Measurements from ENCODE around the gene KREMEN1.
"Not testable (repeated sequence)": the region's sequence is repeated elsewhere in the genome, so short reads cannot be mapped to it uniquely, and the experiment has no call there.

KREMEN1 gene

GRCh38 chr22:29108137-29108536, 35.3 kb downstream of the KREMEN1 start:
- no peak for DNase-seq

DNA sequence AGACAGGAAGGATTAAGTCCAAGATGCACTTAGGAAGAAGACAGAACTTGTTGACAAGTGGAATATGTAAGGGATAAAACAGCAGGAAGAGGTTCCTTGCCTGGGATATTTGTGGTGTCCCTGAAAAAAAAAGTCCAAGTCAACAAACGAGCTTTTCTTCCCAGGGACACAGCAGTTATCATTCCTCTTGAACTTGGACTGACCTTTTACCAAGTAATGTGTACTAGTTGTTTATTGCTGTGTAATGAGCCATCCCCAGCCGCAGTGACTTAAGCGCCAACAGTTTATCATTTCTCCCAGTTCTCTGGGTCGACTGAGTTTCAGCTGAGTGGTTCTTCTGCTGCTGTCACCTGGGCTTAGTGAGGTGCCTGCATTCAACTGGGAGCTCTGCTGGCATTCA, 37.0 kb downstream of the KREMEN1 start:
- no peak for DNase-seq

- DNase-seq, result no peak
Measured at GRCh38 chr22:29110946-29111345, 38.1 kb downstream of the KREMEN1 start.

DNA sequence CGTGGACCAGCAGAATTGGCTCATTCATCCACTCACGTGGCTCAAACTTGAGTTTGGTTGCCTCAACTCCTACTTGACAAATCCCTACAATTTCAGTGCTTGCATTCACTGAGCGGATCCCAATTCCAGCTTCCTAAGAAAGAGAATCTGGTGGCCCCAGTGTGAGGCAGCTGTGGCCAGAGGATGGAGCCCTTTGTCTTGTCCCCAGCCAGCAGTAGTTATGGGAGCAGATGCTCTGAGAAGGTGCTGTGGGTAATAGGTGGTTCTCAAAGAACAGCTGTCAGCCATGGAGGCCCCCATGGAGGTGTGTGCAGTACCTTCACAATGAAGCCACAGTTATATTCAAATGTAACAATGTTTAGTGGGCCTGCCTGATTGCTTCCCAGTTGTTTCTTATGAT, 39.3 kb downstream of the KREMEN1 start:
- no peak for DNase-seq

DNA sequence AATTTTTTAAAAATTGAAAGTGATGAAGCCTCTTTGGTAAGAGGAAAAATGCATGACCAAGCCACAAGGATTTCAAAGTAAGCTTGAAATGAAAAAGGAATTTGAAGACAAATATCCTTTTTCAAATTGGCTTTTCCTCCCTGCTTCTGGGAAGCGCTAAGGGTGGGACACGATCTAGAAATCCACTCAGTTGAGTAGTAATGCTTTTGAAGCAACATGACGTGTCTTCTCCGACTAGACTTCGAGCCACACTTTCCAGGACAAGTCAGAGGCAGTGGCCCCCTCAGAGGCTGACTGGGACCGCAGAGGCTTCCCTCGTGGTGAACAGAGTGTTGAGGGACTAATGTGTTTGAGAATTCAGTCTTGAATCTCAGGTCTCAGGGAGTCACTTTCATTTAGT, 39.8 kb downstream of the KREMEN1 start:
- DNase-seq, result no peak

DNA sequence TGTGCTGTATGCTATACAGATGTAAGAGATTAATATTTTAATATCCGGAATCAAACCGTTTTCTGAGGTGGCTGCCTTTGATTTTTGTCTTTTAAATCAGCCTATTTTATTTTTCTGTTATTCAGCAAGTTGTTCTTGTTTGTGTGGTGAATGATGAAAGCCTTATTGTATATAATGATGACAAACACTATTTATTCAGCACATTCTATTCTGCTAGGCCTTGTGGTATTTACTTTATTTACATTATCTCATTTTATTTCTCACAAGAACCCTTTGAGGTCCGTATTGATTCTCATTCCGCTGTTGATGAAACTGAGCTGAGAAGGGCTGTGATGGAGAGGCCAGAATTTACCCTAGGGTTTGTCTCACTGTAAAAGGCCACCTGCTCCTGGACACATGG, 40.5 kb downstream of the KREMEN1 start:
- DNase-seq, result no peak

DNA sequence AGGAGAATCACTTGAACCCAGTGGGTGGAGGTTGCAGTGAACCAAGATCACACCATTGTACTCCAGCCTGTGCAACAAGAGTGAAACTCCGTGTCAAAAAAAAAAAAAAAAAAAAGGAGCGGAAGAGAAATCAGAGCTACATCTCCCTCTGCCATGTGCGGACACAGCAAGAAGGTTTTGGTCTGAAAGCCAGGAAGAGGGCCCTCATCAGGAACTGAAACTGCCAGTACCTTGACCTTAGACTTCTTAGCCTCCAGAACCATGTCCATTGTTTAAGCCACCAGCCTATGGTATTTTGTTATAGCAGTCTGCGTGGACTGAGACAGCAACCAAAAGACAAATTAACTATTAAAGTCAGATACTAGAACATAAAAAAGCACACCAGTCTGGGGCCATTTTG, 41.6 kb downstream of the KREMEN1 start:
- no peak for DNase-seq

- no peak for DNase-seq
Measured at GRCh38 chr22:29115682-29116288, 43.0 kb downstream of the KREMEN1 start.

- no peak for DNase-seq
Measured at GRCh38 chr22:29116397-29117123, 43.7 kb downstream of the KREMEN1 start.

DNA sequence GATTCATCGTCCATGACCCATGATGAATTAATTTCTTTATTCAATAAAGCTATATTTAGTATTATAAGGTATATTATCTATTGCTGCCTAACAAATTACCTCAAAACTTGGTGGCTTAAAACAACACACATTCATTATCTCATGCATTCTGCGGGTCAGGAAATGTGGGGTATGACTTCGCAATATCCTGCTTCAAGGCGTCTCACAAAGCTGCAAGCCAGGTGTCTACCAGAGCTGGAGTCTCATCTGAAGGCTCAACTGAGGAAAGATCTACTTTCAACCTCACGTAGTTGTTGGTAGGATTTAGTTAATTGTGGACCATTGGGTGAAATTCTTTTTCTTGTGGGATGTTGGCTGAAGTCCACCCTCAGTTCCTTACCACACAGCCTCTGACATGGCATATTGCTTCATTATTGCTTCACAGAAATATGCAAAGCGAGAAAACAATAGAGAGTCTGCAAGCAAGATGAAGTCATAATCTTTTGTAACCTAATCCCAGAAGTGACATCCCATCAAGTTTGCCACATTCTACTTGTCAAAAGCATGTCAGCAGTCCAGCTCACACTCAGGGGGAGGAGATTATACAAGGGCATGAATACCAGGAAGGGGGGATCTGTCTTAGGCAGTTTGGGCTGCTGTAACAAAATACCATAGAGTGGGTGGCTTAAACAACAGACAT, 45.1 kb downstream of the KREMEN1 start:
- no peak for DNase-seq

- not testable (repeated sequence) for DNase-seq
Measured at GRCh38 chr22:29120098-29120912, 47.5 kb downstream of the KREMEN1 start.

DNA sequence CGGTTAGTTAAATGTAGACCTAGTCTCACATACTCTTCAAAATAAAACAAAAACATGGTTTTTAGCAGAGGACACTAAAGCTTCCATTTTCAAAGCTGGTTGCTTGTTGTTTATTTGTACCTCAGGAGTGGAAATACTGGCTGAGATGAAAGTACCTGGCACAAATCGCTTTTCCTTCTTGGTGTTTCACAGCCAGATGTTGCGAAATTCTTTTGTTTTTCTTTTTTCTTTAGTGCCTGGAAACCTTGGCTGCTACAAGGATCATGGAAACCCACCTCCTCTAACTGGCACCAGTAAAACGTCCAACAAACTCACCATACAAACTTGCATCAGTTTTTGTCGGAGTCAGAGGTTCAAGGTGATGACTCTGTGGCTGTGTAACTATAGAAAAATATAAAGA, 48.3 kb downstream of the KREMEN1 start:
- no peak for DNase-seq

- no peak for DNase-seq
Measured at GRCh38 chr22:29122041-29122440, 49.2 kb downstream of the KREMEN1 start.

GRCh38 chr22:29124777-29125442, 52.1 kb downstream of the KREMEN1 start:
- no peak for DNase-seq

DNA sequence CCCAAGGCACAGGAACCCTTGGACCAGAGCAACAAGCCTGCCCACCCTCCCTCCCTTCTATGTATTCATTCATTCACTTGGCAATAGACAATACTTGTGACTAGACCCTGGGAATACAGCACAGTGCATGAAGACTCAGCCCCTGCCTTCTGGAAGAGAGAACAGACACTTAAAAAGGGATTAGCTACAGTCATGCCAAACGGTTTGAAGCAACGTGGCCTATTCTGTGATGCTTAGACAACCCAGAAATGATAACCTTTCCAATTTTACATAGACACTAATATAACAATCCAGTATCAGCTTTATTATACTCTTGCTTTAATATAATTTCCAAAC, 52.6 kb downstream of the KREMEN1 start:
- no peak for DNase-seq

- DNase-seq, result no peak
Measured at GRCh38 chr22:29125844-29126243, 53.0 kb downstream of the KREMEN1 start.

DNA sequence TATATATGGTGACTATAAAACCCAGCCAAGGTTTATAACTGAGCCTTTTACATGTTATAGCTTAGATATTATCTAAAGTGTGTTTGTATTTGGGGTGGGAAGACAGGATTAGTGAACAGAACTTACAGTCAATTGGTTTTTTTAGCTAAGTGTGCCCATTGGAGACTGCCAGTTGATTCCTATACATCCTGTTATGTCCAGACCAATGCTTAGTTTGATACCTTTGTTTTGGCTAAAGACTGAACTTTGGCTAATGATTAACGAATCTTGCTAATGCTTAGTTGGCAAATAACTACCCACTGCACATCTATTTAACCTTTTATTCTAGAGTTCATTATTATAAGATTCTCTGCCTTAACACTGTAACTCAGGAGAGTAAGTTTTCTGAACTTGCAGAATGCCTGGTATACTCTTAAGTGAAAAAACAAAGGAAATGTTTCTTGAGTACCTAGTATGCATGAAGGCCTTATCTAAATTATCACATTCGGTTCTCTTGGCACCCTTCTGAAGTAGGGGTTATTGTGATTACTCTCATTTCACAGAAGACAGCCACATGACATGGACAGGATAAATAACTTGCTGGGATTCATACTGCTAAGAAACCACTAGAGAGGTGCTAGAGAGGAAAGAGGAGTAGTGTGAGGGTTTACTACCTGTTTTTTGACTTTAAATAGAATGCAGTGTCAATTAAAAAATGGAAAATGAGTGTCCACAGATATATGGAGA, 54.0 kb downstream of the KREMEN1 start:
- DNase-seq, result no peak

- no peak for DNase-seq
Measured at GRCh38 chr22:29128891-29129807, 56.3 kb downstream of the KREMEN1 start.

DNA sequence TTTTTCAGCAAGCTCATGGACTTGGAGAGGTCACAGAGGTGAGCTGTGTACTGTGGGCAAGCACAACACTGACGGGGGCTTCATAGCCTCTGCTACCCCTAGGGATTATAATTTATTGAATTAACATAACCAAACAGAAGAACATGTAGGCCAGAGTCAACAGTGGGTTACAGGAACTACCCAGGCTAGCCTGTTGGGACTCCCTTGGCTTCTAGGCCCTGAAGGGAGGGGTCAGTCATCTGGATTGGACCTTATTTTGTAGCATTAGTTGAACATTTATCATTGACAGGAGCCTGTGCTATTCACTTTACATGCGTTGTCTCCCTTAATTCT, 56.9 kb downstream of the KREMEN1 start:
- no peak for DNase-seq

GRCh38 chr22:29130476-29130875, 57.6 kb downstream of the KREMEN1 start:
- no peak for DNase-seq

- no peak for DNase-seq
Measured at GRCh38 chr22:29133603-29134133, 60.8 kb downstream of the KREMEN1 start.

Measured in NCI-H748 treated with DMSO at 0.1 percent for 48 hours (cell line).